Stimulated activated CD4-positive, alpha-beta T cell treated with anti-CD3 and anti-CD28 coated beads, Interleukin-4, amount 100 ng/mL, for 24 hours (primary cell): Measurements from ENCODE around the gene DOCK1.
A peak's percentile ranks its signal among the peaks of the same experiment; 100 is the strongest.

Experiments used
- DNase-seq: peaks from one replicate; pipeline ENCODE4 v3.0.0-alpha.2; 2020

Gene DOCK1

GRCh38 chr10:127100983-127101615 lies 195.9 kb downstream of the DOCK1 start:
- DNase-seq: no peak

- DNase-seq: no peak
These were observed 196.9 kb downstream of the DOCK1 start for GRCh38 chr10:127102176-127102575.

- DNase-seq: no peak
These were observed 209.9 kb downstream of the DOCK1 start for GRCh38 chr10:127115100-127115499.

GRCh38 chr10:127117125-127117524 lies 211.9 kb downstream of the DOCK1 start:
- peak; percentile 7 for DNase-seq

GRCh38 chr10:127118034-127118433 lies 212.8 kb downstream of the DOCK1 start:
- DNase-seq: no peak

GRCh38 chr10:127119936-127120335 lies 214.7 kb downstream of the DOCK1 start:
- no peak for DNase-seq

GRCh38 chr10:127122831-127123230 lies 217.6 kb downstream of the DOCK1 start:
- DNase-seq: no peak

GRCh38 chr10:127123626-127124025 lies 218.4 kb downstream of the DOCK1 start:
- no peak for DNase-seq

GRCh38 chr10:127125331-127125730 lies 220.1 kb downstream of the DOCK1 start:
- no peak for DNase-seq

- DNase-seq: no peak
These were observed 222.6 kb downstream of the DOCK1 start for GRCh38 chr10:127127822-127128221.

GRCh38 chr10:127129104-127129503 lies 223.9 kb downstream of the DOCK1 start:
- DNase-seq: no peak

- DNase-seq: no peak
These were observed 227.2 kb downstream of the DOCK1 start for GRCh38 chr10:127132451-127132850.

- no peak for DNase-seq
These were observed 228.0 kb downstream of the DOCK1 start for GRCh38 chr10:127133225-127133624.

- no peak for DNase-seq
These were observed 228.7 kb downstream of the DOCK1 start for GRCh38 chr10:127133672-127134500.

GRCh38 chr10:127135844-127136577 lies 230.8 kb downstream of the DOCK1 start:
- DNase-seq: no peak

- no peak for DNase-seq
These were observed 232.2 kb downstream of the DOCK1 start for GRCh38 chr10:127137391-127137790.

- no peak for DNase-seq
These were observed 236.9 kb downstream of the DOCK1 start for GRCh38 chr10:127142136-127142535.

- no peak for DNase-seq
These were observed 237.6 kb downstream of the DOCK1 start for GRCh38 chr10:127142856-127143255.

GRCh38 chr10:127145173-127145572 lies 239.9 kb downstream of the DOCK1 start:
- DNase-seq: no peak

GRCh38 chr10:127146661-127147060 lies 241.4 kb downstream of the DOCK1 start:
- DNase-seq: no peak

- DNase-seq: no peak
These were observed 243.1 kb downstream of the DOCK1 start for GRCh38 chr10:127148066-127148932.

GRCh38 chr10:127148933-127149220 lies 243.6 kb downstream of the DOCK1 start:
- no peak for DNase-seq

- no peak for DNase-seq
These were observed 244.4 kb downstream of the DOCK1 start for GRCh38 chr10:127149501-127150081.
